Esophagus muscularis mucosa (tissue), 3 donors: ENCODE results near the gene WNK1.

ENCODE experiments used
- CTCF ChIP-seq, 3 experiments: fragments of 200-600 bp in 2 of 3; fragments of 450-650 bp in 1 of 3; sonication (generic) in 2 of 3; IDR thresholded peaks; one replicate each; pipeline ENCODE4 v1.5.1; 2017 to 2019; ENCODE audit warnings: antibody characterized with exemption in 3 of 3, mild to moderate bottlenecking in 2 of 3, moderate library complexity in 1 of 3
- POLR2A ChIP-seq: fragments of 450-650 bp; IDR thresholded peaks from one replicate; pipeline ENCODE4 v1.6.1; 2017; ENCODE audit warnings: antibody characterized with exemption, moderate library complexity, mild to moderate bottlenecking, low read depth
- POLR2AphosphoS5 ChIP-seq, 2 donors: sonication (generic); formaldehyde crosslinking; IDR thresholded peaks; one replicate each; pipeline ENCODE4 v1.6.1; 2017; ENCODE audit warnings: antibody characterized with exemption in 2 of 2

- TF ChIP-seq CTCF (IDR thresholded peaks at IDR 0.05): no peak
- no peak for TF ChIP-seq POLR2AphosphoS5 (IDR thresholded peaks at IDR 0.05)
- no peak for TF ChIP-seq POLR2A
Measured at GRCh38 chr12:848882-849527, 96.6 kb downstream of the WNK1 start.
